Naive thymus-derived CD4-positive, alpha-beta T cell (primary cell): ENCODE results near the gene PIGC. TPM values are rescaled to one million over a fixed set of nuclear protein-coding genes. Genes with fewer than 3 reads are reported as not detected.

Experiments used
- ATAC-seq: fragments of 150-1000 bp; cut with Tn5 transposase; 2 replicates; pipeline ENCODE4 v1.10.0; 2021; ENCODE audit warnings: mild to moderate bottlenecking, moderate library complexity
- CTCF ChIA-PET: fragments of 350-600 bp; sonication (Branson Sonifier 250); formaldehyde crosslinking; loops from one replicate; lab custom pipeline; 2021; ENCODE audit warnings: antibody characterized with exemption; lab: Charles Lee
- POLR2A ChIA-PET: fragments of 350-600 bp; sonication (Branson Sonifier 250); formaldehyde crosslinking; loops from one replicate; lab custom pipeline; 2021; ENCODE audit warnings: antibody characterized with exemption, inconsistent platforms; lab: Charles Lee
- DNase-seq, 9 donors: peaks; one replicate each; pipeline versions ENCODE4 v3.0.0 to v3.0.0-alpha.2; 2020 to 2022; ENCODE audit warnings: mixed read lengths in 1 of 9
- H3K27ac ChIP-seq: one replicate; pipeline ENCODE4 v1.7.0; 2013; ENCODE audit warnings: mild to moderate bottlenecking, low read depth, low read length, moderate library complexity
- H3K27me3 ChIP-seq, 2 donors: one replicate each; pipeline ENCODE4 v1.7.0; 2013; ENCODE audit warnings: low read length in 2 of 2, mild to moderate bottlenecking in 2 of 2, moderate library complexity in 2 of 2; ENCODE audit not compliant: control insufficient read depth in 2 of 2, insufficient read depth in 2 of 2
- H3K36me3 ChIP-seq, 3 experiments: 1 replicate in 2 of 3; 2 replicates in 1 of 3; pipeline ENCODE4 v1.7.0; 2013; ENCODE audit warnings: low read length in 3 of 3, mild to moderate bottlenecking in 3 of 3, moderate library complexity in 1 of 3; ENCODE audit not compliant: insufficient read depth in 3 of 3, control insufficient read depth in 2 of 3
- H3K4me1 ChIP-seq, 2 donors: one replicate each; pipeline ENCODE4 v1.7.0; 2013; ENCODE audit warnings: low read length in 2 of 2, mild to moderate bottlenecking in 2 of 2, moderate library complexity in 1 of 2; ENCODE audit not compliant: control insufficient read depth in 2 of 2, insufficient read depth in 2 of 2
- H3K4me3 ChIP-seq: 2 replicates; pipeline ENCODE4 v1.7.0; 2013; ENCODE audit warnings: mild to moderate bottlenecking, low read length
- H3K9me3 ChIP-seq, 3 experiments: 1 replicate in 2 of 3; 2 replicates in 1 of 3; pipeline ENCODE4 v1.7.0; 2013; ENCODE audit warnings: low read length in 3 of 3; ENCODE audit not compliant: control insufficient read depth in 2 of 3
- H3K27ac Mint-ChIP-seq, 9 donors: one replicate each; pipeline ENCODE4 v1.8.0; 2020 to 2022; ENCODE audit warnings: mixed read lengths in 9 of 9, mild to moderate bottlenecking in 8 of 9, moderate library complexity in 5 of 9, inconsistent platforms in 2 of 9
- H3K27me3 Mint-ChIP-seq, 5 donors: one replicate each; pipeline ENCODE4 v1.8.0; 2021 to 2022; ENCODE audit warnings: mixed read lengths in 5 of 5, mild to moderate bottlenecking in 1 of 5
- H3K36me3 Mint-ChIP-seq, 5 donors: one replicate each; pipeline ENCODE4 v1.8.0; 2020 to 2022; ENCODE audit warnings: mixed read lengths in 5 of 5, mild to moderate bottlenecking in 3 of 5, inconsistent platforms in 1 of 5
- H3K4me1 Mint-ChIP-seq, 7 donors: one replicate each; pipeline ENCODE4 v1.8.0; 2020 to 2022; ENCODE audit warnings: mixed read lengths in 7 of 7, mild to moderate bottlenecking in 3 of 7, inconsistent platforms in 1 of 7
- H3K4me3 Mint-ChIP-seq, 10 donors: one replicate each; pipeline ENCODE4 v1.8.0; 2020 to 2022; ENCODE audit warnings: mild to moderate bottlenecking in 10 of 10, mixed read lengths in 10 of 10, moderate library complexity in 6 of 10, inconsistent platforms in 2 of 10
- H3K9me3 Mint-ChIP-seq, 11 donors: one replicate each; pipeline ENCODE4 v1.8.0; 2020 to 2022; ENCODE audit warnings: mixed read lengths in 11 of 11, mild to moderate bottlenecking in 4 of 11, inconsistent platforms in 1 of 11, moderate library complexity in 1 of 11
- intact Hi-C, 2 donors: fragments of 100-400 bp; cut with micrococcal nuclease; formaldehyde crosslinking; loops; one replicate each; pipeline ENCODE4 v1.15.1; 2023
- polyA plus RNA-seq, 2 donors: library from polyadenylated mRNA; unstranded; fragments of 300-500 nt; fragmentation: Illumina TruSeq; gene quantifications; one replicate each; pipeline ENCODE4 v1.2.3, GENCODE V29; 2021
- total RNA-seq, 6 experiments: library from RNA in 5 of 6; stranded (reverse) in 5 of 6; gene quantifications; 1 replicate in 5 of 6; 2 replicates in 1 of 6; pipeline ENCODE4 v1.2.3 and lab custom pipeline; 2021 to 2026

Gene PIGC
- total and polyA plus RNA-seq, 7 experiments from 2014 or later, result 21.1 to 142 (median 54.4) TPM

- no peaks in the 10 kb centered on the region for H3K27me3 ChIP-seq
- POLR2A ChIA-PET, result no interaction called here
- H3K36me3 ChIP-seq, result no peaks in the 10 kb centered on the region
- DNase-seq (no peak), ATAC-seq (no peak)
- H3K27ac Mint-ChIP-seq, result no peak overlapping the region
- intact Hi-C loops, result no loop called here
- no peak overlapping the region for H3K27ac ChIP-seq
- CTCF ChIA-PET, result no interaction called here
- H3K9me3 ChIP-seq, result no peaks in the 10 kb centered on the region
- H3K4me1 Mint-ChIP-seq, result peaks cover 6 to 20% (median 14%) of the 10 kb centered on the region in 7 donors
- H3K9me3 Mint-ChIP-seq, result no peaks in the 10 kb centered on the region
- peaks cover 0 to 23% (median 5%) of the 10 kb centered on the region in 5 donors for H3K27me3 Mint-ChIP-seq
- H3K4me3 Mint-ChIP-seq, result no peak overlapping the region
- H3K4me3 ChIP-seq, result no peak overlapping the region
- H3K36me3 Mint-ChIP-seq, result peaks cover 0 to 4% (median 0%) of the 10 kb centered on the region in 5 donors
- no peaks in the 10 kb centered on the region for H3K4me1 ChIP-seq
These were observed 33.3 kb upstream of the PIGC start for GRCh38 chr1:172477216-172477615.

DNA sequence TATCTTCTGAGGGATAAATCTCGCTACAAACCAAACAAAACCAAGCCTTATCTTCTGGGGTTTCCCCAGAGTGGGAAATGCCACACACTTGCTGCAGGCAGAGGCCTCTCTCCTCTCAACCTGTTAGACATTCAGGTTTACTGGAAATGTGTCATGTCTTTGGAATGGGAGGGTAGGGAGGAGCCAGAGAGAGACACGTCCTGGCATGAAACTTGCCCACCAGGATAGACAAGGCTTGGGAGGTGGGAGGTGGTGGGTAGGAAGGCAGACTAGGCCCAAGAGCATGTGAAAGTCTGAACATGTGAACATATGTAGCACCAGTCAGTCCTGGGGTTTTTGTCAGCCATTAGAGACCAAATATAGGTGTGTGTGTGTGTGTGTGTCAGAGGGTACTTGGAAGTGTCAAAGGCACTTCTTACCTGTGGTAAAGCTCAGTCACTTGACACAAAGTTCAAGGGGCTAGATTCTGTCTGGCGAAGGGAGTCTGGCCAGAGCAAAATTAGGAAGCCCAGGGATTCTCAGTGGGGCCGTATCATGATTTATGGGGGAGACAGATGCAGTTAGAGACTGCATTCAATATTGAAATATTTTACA lies 32.4 kb upstream of the PIGC start:
- Histone ChIP-seq H3K4me3 (no peak overlapping the region), H3K27me3 (no peaks in the 10 kb centered on the region), H3K9me3 (no peaks in the 10 kb centered on the region), H3K27ac (no peak overlapping the region), H3K36me3 (no peaks in the 10 kb centered on the region), H3K4me1 (no peaks in the 10 kb centered on the region)
- DNase-seq (no peak), ATAC-seq (no peak)
- H3K27me3 Mint-ChIP-seq, result peaks cover 0 to 16% (median 5%) of the 10 kb centered on the region in 5 donors
- H3K9me3 Mint-ChIP-seq, result no peaks in the 10 kb centered on the region
- H3K4me3 Mint-ChIP-seq, result no peak overlapping the region
- H3K4me1 Mint-ChIP-seq, result peaks cover 6 to 20% (median 15%) of the 10 kb centered on the region in 7 donors
- no peak overlapping the region for H3K27ac Mint-ChIP-seq
- peaks cover 0 to 4% (median 0%) of the 10 kb centered on the region in 5 donors for H3K36me3 Mint-ChIP-seq
- POLR2A ChIA-PET, result no interaction called here
- CTCF ChIA-PET, result no interaction called here
- intact Hi-C loops, result no loop called here

GRCh38 chr1:172473842-172474241 lies 30.0 kb upstream of the PIGC start:
- Histone ChIP-seq H3K27ac (no peak overlapping the region), H3K4me3 (no peak overlapping the region), H3K27me3 (no peaks in the 10 kb centered on the region), H3K9me3 (no peaks in the 10 kb centered on the region), H3K4me1 (no peaks in the 10 kb centered on the region), H3K36me3 (no peaks in the 10 kb centered on the region)
- ChIA-PET POLR2A (no interaction called here), CTCF (no interaction called here)
- Mint-ChIP-seq H3K4me1 (peaks cover 0 to 12% (median 8%) of the 10 kb centered on the region in 7 donors), H3K4me3 (no peak overlapping the region), H3K27me3 (peaks cover 0 to 15% (median 0%) of the 10 kb centered on the region in 5 donors), H3K9me3 (no peaks in the 10 kb centered on the region), H3K27ac (no peak overlapping the region), H3K36me3 (peaks cover 0 to 4% (median 0%) of the 10 kb centered on the region in 5 donors)
- no peak for ATAC-seq
- DNase-seq, result no peak
- intact Hi-C loops, result no loop called here

DNA sequence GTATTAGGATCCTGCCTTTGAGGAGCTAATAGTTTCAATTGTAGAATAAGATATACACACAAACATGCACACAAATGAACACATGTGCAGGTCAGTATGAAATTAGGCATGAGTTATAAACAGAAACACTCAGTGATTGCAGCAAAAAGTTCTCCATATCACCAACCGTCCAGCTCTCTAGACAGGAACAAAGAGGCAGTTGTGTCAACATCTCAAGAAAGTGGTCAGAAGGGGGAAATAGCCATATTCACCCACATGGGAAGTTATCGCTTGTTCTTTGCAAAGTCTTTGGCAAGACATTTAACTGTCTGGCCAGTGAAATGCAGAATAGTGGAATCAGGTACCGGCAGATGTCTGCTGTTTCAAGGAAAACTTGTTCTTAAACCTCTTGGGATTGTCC lies 29.4 kb upstream of the PIGC start:
- DNase-seq (no peak), ATAC-seq (peak; percentile 59)
- no peak overlapping the region for H3K27ac Mint-ChIP-seq
- peaks cover 0 to 12% (median 7%) of the 10 kb centered on the region in 7 donors for H3K4me1 Mint-ChIP-seq
- no peak overlapping the region for H3K4me3 ChIP-seq
- no peak overlapping the region for H3K27ac ChIP-seq
- H3K9me3 ChIP-seq, result no peaks in the 10 kb centered on the region
- ChIA-PET POLR2A (interaction anchor here (1.1 kb wide), 1 partner anchor 26 kb away, joined by 3 read pairs; no protein-coding TSS in a partner anchor), CTCF (no interaction called here)
- no peaks in the 10 kb centered on the region for H3K27me3 ChIP-seq
- no peaks in the 10 kb centered on the region for H3K36me3 ChIP-seq
- H3K36me3 Mint-ChIP-seq, result no peaks in the 10 kb centered on the region
- no peaks in the 10 kb centered on the region for H3K4me1 ChIP-seq
- no peak overlapping the region for H3K4me3 Mint-ChIP-seq
- no peaks in the 10 kb centered on the region for H3K9me3 Mint-ChIP-seq
- peaks cover 0 to 18% (median 0%) of the 10 kb centered on the region in 5 donors for H3K27me3 Mint-ChIP-seq
- intact Hi-C loops, result no loop called here

DNA sequence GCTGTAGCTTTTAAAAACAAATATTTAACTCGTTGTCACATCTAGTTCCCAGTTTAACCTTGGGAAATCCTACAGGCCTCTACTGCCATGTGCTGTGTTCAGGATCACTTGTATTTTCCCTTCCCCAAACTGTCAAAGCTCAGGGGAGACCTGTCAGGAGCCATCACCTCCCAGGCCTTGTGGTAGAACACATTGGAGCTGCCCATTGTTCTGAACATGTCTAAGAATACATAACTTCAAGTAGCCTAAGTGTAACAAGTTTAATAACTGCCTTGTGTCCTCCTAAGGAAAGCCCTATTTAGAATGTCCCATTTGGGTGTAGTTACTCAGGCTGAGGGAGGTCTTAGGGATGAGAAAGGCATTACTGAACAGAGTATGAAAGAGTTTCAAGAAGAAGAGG lies 28.6 kb upstream of the PIGC start:
- Histone ChIP-seq H3K27ac (no peak overlapping the region), H3K36me3 (no peaks in the 10 kb centered on the region), H3K4me1 (no peaks in the 10 kb centered on the region), H3K9me3 (no peaks in the 10 kb centered on the region), H3K27me3 (no peaks in the 10 kb centered on the region), H3K4me3 (no peak overlapping the region)
- intact Hi-C loops, result no loop called here
- no peak for DNase-seq
- H3K4me1 Mint-ChIP-seq, result peaks cover 0 to 12% (median 7%) of the 10 kb centered on the region in 7 donors
- ChIA-PET CTCF (no interaction called here), POLR2A (interaction anchor here (1.1 kb wide), 1 partner anchor 26 kb away, joined by 3 read pairs; no protein-coding TSS in a partner anchor)
- no peaks in the 10 kb centered on the region for H3K9me3 Mint-ChIP-seq
- H3K4me3 Mint-ChIP-seq, result no peak overlapping the region
- ATAC-seq, result no peak
- peaks cover 0 to 18% (median 0%) of the 10 kb centered on the region in 5 donors for H3K27me3 Mint-ChIP-seq
- H3K36me3 Mint-ChIP-seq, result no peaks in the 10 kb centered on the region
- no peak overlapping the region for H3K27ac Mint-ChIP-seq

GRCh38 chr1:172471666-172472065 lies 27.8 kb upstream of the PIGC start:
- peaks cover 0 to 12% (median 7%) of the 10 kb centered on the region in 7 donors for H3K4me1 Mint-ChIP-seq
- peaks cover 0 to 18% (median 0%) of the 10 kb centered on the region in 5 donors for H3K27me3 Mint-ChIP-seq
- DNase-seq (no peak), ATAC-seq (no peak)
- Histone ChIP-seq H3K36me3 (no peaks in the 10 kb centered on the region), H3K27me3 (no peaks in the 10 kb centered on the region), H3K4me1 (no peaks in the 10 kb centered on the region), H3K27ac (no peak overlapping the region), H3K9me3 (no peaks in the 10 kb centered on the region), H3K4me3 (no peak overlapping the region)
- no peak overlapping the region for H3K27ac Mint-ChIP-seq
- H3K36me3 Mint-ChIP-seq, result no peaks in the 10 kb centered on the region
- intact Hi-C loops, result no loop called here
- no peaks in the 10 kb centered on the region for H3K9me3 Mint-ChIP-seq
- H3K4me3 Mint-ChIP-seq, result no peak overlapping the region
- ChIA-PET CTCF (no interaction called here), POLR2A (no interaction called here)

GRCh38 chr1:172470149-172470548 lies 26.3 kb upstream of the PIGC start:
- H3K9me3 Mint-ChIP-seq, result peaks cover 0 to 4% (median 0%) of the 10 kb centered on the region in 11 donors
- H3K27ac Mint-ChIP-seq, result no peak overlapping the region
- H3K27me3 ChIP-seq, result no peaks in the 10 kb centered on the region
- no peaks in the 10 kb centered on the region for H3K36me3 Mint-ChIP-seq
- H3K4me3 Mint-ChIP-seq, result no peak overlapping the region
- intact Hi-C loops, result no loop called here
- no peak for ATAC-seq
- H3K4me1 ChIP-seq, result no peaks in the 10 kb centered on the region
- H3K4me3 ChIP-seq, result no peak overlapping the region
- no peaks in the 10 kb centered on the region for H3K36me3 ChIP-seq
- CTCF ChIA-PET, result no interaction called here
- no peaks in the 10 kb centered on the region for H3K9me3 ChIP-seq
- peaks cover 0 to 18% (median 4%) of the 10 kb centered on the region in 5 donors for H3K27me3 Mint-ChIP-seq
- no peak overlapping the region for H3K27ac ChIP-seq
- POLR2A ChIA-PET, result no interaction called here
- peaks cover 0 to 8% (median 5%) of the 10 kb centered on the region in 7 donors for H3K4me1 Mint-ChIP-seq
- DNase-seq, result no peak
